IPS DF 6.9 (cell line): ENCODE results near the gene CLCA1.

Experiments used
- DNase-seq: peaks from one replicate; pipeline ENCODE4 v3.0.0-alpha.2; 2013; ENCODE audit warnings: low read depth, low spot score
- H3K27ac ChIP-seq: one replicate; pipeline ENCODE4 v1.5.1; 2013; ENCODE audit warnings: low read length, control low read depth
- H3K27me3 ChIP-seq: 2 replicates; pipeline ENCODE4 v1.6.1; 2013; ENCODE audit warnings: mild to moderate bottlenecking, low read length; ENCODE audit not compliant: control insufficient read depth, insufficient read depth
- H3K36me3 ChIP-seq: 2 replicates; pipeline ENCODE4 v1.6.1; 2013; ENCODE audit warnings: low read length; ENCODE audit not compliant: control insufficient read depth, insufficient read depth
- H3K4me1 ChIP-seq: 2 replicates; pipeline ENCODE4 v1.6.1; 2013; ENCODE audit warnings: low read length; ENCODE audit not compliant: control insufficient read depth, insufficient read depth
- H3K4me3 ChIP-seq: 2 replicates; pipeline ENCODE4 v1.5.1; 2013; ENCODE audit warnings: mild to moderate bottlenecking, low read length
- H3K9me3 ChIP-seq: 2 replicates; pipeline ENCODE4 v1.6.1; 2013; ENCODE audit warnings: low read length, inconsistent platforms; ENCODE audit not compliant: control insufficient read depth, insufficient read depth
- WGBS: extraction: QIAGEN DNeasy Blood & Tissue Kit; methylation state at CpG from one replicate; pipeline ENCODE4 v1.1.7; 2013; ENCODE audit warnings: mixed read lengths, missing lambda C conversion rate; ENCODE audit not compliant: insufficient read length, insufficient coverage; 5-methylcytosine and 5-hydroxymethylcytosine counted together

Gene CLCA1

DNA sequence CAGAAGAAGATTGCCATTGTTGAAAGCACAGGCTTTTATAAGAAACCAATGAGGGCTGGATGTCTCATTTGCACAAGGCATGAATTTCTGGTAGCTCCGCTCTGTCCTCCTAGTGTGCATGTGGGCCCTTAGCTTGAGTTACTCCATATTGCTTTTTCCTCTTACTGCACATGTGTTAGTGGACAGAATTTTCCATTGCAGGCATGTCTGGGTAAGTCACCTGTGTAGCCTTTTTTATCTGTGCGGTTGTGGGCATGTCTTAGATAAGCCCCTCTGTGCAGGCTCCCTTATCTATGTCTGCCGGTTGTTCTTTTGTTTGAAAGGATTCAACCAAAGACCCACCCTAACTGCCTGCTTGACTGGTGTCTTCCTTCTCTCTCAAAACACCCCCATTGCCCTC is 7.2 kb upstream of the CLCA1 start:
- no peaks in the 10 kb centered on the region for H3K9me3 ChIP-seq
- DNase-seq, result no peak
- no CpG with 5 or more reads among the region's 3 CpGs for WGBS
- no peaks in the 10 kb centered on the region for H3K36me3 ChIP-seq
- no peaks in the 10 kb centered on the region for H3K27me3 ChIP-seq
- H3K27ac ChIP-seq, result no peak overlapping the region
- H3K4me3 ChIP-seq, result no peak overlapping the region
- H3K4me1 ChIP-seq, result no peaks in the 10 kb centered on the region

DNA sequence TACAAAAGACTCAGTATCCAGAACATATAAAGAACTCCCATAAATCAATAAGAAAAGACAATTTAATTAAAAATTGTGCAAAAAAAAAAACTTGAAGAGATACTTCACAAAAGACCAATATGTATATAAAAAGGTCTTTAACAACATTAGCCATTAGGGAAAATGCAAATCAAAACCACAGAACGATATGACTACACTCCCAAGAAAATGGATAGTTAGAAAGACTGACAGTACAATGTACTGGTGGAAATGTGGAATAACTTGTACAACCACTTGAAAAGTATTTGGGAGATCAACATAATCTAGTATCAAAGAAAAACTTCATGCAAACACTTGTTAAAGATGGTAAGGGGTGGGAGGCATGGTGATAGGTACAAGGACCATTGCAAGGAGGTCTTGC is 3.9 kb upstream of the CLCA1 start:
- Histone ChIP-seq H3K27me3 (no peaks in the 10 kb centered on the region), H3K36me3 (no peaks in the 10 kb centered on the region), H3K9me3 (no peaks in the 10 kb centered on the region), H3K27ac (no peak overlapping the region), H3K4me1 (no peaks in the 10 kb centered on the region), H3K4me3 (no peak overlapping the region)
- no peak for DNase-seq
- WGBS, result no CpG with 5 or more reads among the region's 1 CpG

DNA sequence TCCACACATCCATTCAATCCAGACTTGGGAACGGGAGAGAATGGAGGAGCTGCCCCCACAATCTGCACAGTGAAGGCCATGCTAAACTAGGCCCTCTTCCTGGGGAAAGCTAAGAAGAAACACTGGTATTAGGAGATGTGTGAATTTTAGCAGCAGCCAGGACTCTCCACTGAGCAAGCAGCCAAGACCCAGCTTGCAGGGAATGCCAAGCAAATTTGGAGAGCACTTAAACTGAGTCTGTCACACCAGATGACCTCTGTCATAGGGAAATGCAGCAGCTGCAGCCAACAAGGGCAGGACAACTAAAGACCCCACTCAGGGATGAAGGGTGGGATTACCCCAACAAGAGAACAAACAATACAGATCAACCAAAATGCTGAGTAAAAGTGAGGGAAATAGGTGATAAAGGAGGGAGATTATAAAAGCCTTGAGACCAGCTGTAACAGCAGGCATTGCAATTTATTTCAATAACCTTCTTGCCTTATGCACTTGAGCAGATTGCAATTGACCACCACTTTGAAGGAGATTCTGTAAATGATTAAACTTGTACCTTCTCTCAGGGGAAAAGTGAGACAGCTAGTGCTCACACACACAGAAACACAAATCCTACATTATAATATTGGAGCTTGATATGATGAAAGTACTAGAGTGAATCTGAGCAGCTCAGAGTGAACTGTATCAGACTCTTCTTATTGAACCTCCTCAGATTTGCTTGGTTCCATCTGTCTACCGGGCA is 2.5 kb upstream of the CLCA1 start:
- no peak overlapping the region for H3K4me3 ChIP-seq
- WGBS, result no CpG with 5 or more reads among the region's 2 CpGs
- DNase-seq, result no peak
- no peaks in the 10 kb centered on the region for H3K36me3 ChIP-seq
- no peaks in the 10 kb centered on the region for H3K4me1 ChIP-seq
- H3K27me3 ChIP-seq, result no peaks in the 10 kb centered on the region
- H3K27ac ChIP-seq, result no peak overlapping the region
- H3K9me3 ChIP-seq, result no peaks in the 10 kb centered on the region

DNA sequence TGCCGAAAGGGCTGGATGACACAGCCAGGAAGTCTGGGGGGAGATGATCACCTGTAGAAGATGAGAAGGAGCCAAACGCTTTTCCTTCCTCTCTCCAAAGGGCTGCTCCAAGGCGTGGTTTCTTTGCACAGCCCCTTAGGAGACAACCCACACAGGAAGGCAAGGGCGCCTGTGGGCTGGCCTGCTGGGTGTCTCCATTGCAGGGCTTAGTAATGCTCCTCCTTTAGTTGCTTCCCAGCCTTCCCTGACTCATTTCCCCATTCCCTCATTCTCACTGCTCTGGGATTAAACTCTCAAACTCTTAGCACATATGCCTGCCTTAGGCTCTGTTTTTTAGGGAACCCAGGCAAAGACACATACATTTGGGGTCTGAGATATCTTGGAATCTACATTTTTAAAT is 1.7 kb upstream of the CLCA1 start:
- no CpG with 5 or more reads among the region's 4 CpGs for WGBS
- DNase-seq, result no peak
- H3K4me3 ChIP-seq, result no peak overlapping the region

DNA sequence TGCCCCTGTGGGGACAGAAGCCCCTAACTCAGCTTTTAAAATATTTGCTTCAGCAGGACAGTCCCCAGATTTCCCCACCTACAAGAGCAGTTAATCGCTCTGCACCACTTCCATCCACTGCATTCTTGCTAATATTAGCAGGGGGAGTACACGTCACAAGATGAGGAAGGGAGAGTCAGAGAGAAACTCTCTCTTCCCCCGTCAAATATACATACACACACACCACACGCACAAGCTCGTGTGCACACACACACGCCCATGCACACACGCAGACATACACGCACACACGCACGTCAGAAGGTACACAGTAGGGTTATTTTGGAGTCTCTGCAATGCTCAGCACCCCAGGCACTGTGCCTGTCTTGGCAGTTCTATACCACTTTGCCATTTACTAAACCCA is 2.1 kb downstream of the CLCA1 start:
- Histone ChIP-seq H3K9me3 (no peaks in the 10 kb centered on the region), H3K4me1 (no peaks in the 10 kb centered on the region)
- no CpG with 5 or more reads among the region's 10 CpGs for whole genome bisulfite sequencing

More for the DNA sequence above, 1.7 kb upstream of the CLCA1 start:
- H3K4me1 ChIP-seq, result no peaks in the 10 kb centered on the region
- no peak overlapping the region for H3K27ac ChIP-seq
- no peaks in the 10 kb centered on the region for H3K9me3 ChIP-seq
- no peaks in the 10 kb centered on the region for H3K27me3 ChIP-seq
- H3K36me3 ChIP-seq, result no peaks in the 10 kb centered on the region

DNA sequence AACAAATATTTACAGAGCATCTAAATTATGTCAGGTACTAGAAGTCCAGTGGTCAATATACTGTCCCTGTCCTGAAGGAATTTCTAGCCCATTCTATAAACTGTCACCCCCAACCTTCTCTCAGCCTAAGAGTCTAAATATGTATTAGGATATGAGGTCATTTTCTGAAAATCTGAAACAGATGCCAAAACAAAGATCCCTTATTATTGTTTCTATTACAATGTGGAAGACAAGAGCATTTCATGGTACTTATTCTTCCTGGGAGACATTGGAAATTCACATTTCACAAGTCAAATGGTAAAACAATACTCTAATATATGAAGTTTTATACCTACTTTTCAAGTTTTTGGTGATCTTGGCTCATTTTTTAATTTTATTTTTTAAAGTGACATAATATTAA is 2.6 kb downstream of the CLCA1 start:
- Histone ChIP-seq H3K36me3 (no peaks in the 10 kb centered on the region), H3K4me1 (no peaks in the 10 kb centered on the region), H3K9me3 (no peaks in the 10 kb centered on the region), H3K4me3 (no peak overlapping the region), H3K27me3 (no peaks in the 10 kb centered on the region), H3K27ac (no peak overlapping the region)
- DNase-seq, result no peak

More for the DNA sequence above, 2.1 kb downstream of the CLCA1 start:
- Histone ChIP-seq H3K27me3 (no peaks in the 10 kb centered on the region), H3K27ac (no peak overlapping the region), H3K36me3 (no peaks in the 10 kb centered on the region), H3K4me3 (no peak overlapping the region)
- DNase-seq, result no peak

DNA sequence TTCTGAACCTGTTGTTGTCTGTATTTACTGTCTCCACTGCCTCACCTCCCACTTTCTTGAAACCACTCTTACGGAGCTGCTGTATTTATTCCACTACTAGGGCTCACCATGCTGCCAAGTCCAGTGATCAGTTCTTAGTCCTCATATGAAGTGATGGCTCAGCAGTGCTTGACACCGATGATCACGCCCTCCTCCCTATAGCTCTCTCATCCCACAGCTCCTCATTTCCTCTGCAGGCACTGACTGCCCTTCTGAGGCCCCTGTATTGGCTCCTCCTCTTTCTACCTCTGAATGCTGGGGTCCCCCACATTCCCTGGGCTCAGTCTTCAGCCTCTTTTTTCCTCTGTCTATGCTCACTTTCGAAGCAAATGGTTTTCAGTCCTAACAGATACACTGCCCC is 3.4 kb downstream of the CLCA1 start:
- no peaks in the 10 kb centered on the region for H3K4me1 ChIP-seq
- no peaks in the 10 kb centered on the region for H3K36me3 ChIP-seq
- no CpG with 5 or more reads among the region's 4 CpGs for WGBS
- no peak overlapping the region for H3K4me3 ChIP-seq
- H3K27ac ChIP-seq, result no peak overlapping the region
- no peaks in the 10 kb centered on the region for H3K27me3 ChIP-seq
- DNase-seq, result no peak
- H3K9me3 ChIP-seq, result no peaks in the 10 kb centered on the region

DNA sequence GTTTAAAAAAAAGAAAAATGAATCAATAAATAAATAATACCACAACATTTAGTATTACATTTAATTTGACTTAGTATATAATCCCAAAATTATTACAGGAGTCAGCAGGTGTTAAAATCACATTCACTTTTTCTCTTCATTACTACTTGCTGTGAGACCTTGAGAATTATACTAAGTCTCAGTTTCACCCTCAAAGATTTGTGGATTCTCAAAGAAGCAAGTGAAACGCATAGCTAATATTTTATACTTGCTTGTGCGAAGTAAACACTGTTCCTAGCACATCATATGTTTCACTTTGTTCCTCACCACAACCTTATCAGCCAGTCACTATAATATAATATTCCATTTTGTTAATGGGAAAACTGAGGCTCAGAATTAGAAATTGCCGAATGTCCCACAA is 4.0 kb downstream of the CLCA1 start:
- WGBS, result no CpG with 5 or more reads among the region's 3 CpGs
- Histone ChIP-seq H3K9me3 (no peaks in the 10 kb centered on the region), H3K4me1 (no peaks in the 10 kb centered on the region), H3K36me3 (no peaks in the 10 kb centered on the region), H3K27me3 (no peaks in the 10 kb centered on the region), H3K27ac (no peak overlapping the region), H3K4me3 (no peak overlapping the region)
- no peak for DNase-seq

DNA sequence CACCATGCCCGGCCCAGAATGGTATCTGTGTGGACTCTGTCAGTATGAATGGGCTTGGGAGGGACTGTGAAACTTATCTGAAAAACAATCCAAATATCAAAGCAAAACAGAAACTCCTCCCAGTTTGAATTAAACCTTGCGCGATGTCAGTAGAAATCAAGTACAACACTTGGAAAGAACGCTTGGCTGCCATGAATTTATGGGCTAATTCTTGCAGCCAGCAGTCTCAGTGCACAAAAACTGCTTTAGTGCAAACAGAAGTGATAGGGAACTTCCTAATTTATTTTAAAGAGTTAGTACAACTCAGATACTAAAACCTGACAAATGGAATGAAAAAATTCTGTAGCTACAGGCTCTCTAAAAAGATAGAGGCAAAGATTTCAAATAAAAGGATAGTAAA is 8.5 kb downstream of the CLCA1 start:
- WGBS, result no CpG with 5 or more reads among the region's 4 CpGs
- Histone ChIP-seq H3K4me1 (no peaks in the 10 kb centered on the region), H3K9me3 (no peaks in the 10 kb centered on the region), H3K36me3 (no peaks in the 10 kb centered on the region), H3K27ac (no peak overlapping the region), H3K27me3 (no peaks in the 10 kb centered on the region), H3K4me3 (no peak overlapping the region)
- DNase-seq, result no peak

DNA sequence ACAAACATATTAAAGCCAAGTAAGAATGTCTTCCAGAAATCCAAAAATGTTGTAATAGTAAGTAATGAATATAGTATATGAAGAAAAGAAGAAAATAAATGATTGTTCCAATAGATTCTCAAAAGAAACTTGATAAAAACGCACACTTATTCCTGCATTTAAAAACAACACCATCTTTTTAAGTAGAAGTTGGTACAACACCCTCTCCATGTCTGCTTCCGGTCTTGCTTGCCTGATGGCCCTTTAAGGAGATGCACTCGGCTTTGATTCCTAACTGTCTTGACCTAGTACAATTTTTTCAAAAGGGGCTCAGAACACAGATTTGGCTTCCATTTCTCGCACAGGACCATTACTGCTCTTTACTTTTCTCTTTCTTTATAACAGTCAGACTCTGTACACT is 9.0 kb downstream of the CLCA1 start:
- H3K9me3 ChIP-seq, result no peaks in the 10 kb centered on the region
- H3K4me1 ChIP-seq, result no peaks in the 10 kb centered on the region
- no peaks in the 10 kb centered on the region for H3K27me3 ChIP-seq
- WGBS, result no CpG with 5 or more reads among the region's 4 CpGs
- H3K36me3 ChIP-seq, result no peaks in the 10 kb centered on the region
- no peak overlapping the region for H3K4me3 ChIP-seq
- H3K27ac ChIP-seq, result no peak overlapping the region
- no peak for DNase-seq

DNA sequence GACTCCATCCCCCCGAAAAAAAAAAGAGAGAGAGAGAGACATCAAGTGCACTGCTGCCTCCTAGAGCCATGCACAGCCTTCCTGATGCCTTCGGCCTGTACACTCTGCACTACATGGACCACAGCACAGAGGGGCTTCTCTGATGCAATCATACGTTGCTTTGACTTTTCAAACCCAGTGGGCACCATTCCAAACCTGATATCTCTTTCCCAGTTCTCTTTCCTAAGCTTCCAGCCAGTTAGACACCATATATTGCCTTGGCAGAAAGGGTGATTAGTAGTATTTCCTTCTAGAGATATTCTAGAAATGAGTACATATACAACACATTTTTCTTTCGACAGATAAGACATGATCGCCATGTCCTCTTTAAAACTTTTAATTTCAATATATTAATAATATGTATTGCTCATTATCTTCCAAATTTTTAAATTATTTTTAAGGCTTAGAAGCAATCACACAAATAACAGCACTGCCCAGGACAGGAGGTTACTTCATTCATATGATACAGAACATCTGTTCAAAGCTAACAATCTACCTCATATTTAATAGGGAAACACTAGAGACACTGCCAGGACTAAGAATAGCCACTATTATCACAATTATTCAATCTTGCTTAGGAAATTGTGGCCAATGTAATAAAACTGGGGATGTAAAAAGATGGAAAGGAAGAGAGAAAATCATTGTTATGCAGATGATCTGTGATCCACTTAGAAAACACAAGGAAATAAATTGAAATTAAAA is 9.9 kb downstream of the CLCA1 start:
- Histone ChIP-seq H3K4me1 (no peaks in the 10 kb centered on the region), H3K27ac (no peak overlapping the region), H3K4me3 (no peak overlapping the region), H3K27me3 (no peaks in the 10 kb centered on the region), H3K9me3 (no peaks in the 10 kb centered on the region), H3K36me3 (no peaks in the 10 kb centered on the region)
- DNase-seq, result no peak
- WGBS, result no CpG with 5 or more reads among the region's 5 CpGs
